Stomach (tissue), 4 donors: ENCODE data around the gene DNAI1.

Source experiments
- EP300 ChIP-seq: sonication (generic); formaldehyde crosslinking; IDR thresholded peaks from one replicate; pipeline ENCODE4 v1.6.1; 2017; ENCODE audit warnings: antibody characterized with exemption
- POLR2A ChIP-seq, 4 donors: fragments of 450-650 bp; IDR thresholded peaks; one replicate each; pipeline ENCODE4 v1.6.1; 2016; ENCODE audit warnings: antibody characterized with exemption in 4 of 4, control low read depth in 2 of 4, mild to moderate bottlenecking in 1 of 4, moderate library complexity in 1 of 4
- TF ChIP-seq, protein P1 (sequence below), 7 experiments: fragments of 450-650 bp in 4 of 7; fragments of 200-600 bp in 3 of 7; sonication (generic) in 3 of 7; IDR thresholded peaks; one replicate each; pipeline ENCODE4 v1.5.1; 2016 to 2019; ENCODE audit warnings: antibody characterized with exemption in 7 of 7, control low read depth in 2 of 7, mild to moderate bottlenecking in 1 of 7

DNA sequence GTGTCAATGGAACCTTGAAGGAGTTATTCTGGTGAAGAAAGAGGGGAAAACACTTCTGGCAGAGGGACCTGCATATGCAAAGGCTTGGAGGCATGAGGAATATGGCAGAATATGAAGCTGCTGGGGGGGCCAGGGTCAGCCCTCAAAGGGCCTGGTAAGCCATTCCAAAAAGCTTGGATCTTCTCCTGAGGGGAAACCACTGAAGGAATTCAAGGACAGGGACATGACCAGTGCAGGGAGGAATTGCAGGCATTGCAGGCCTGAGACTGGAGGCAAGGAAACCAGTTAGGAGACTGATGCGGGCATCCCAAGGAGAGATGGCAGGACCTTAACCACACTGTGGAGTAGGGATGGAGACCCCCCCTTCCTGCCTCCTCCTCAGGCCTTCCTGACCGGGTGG lies 42.8 kb downstream of the DNAI1 start:
- TF ChIP-seq, protein P1, sequence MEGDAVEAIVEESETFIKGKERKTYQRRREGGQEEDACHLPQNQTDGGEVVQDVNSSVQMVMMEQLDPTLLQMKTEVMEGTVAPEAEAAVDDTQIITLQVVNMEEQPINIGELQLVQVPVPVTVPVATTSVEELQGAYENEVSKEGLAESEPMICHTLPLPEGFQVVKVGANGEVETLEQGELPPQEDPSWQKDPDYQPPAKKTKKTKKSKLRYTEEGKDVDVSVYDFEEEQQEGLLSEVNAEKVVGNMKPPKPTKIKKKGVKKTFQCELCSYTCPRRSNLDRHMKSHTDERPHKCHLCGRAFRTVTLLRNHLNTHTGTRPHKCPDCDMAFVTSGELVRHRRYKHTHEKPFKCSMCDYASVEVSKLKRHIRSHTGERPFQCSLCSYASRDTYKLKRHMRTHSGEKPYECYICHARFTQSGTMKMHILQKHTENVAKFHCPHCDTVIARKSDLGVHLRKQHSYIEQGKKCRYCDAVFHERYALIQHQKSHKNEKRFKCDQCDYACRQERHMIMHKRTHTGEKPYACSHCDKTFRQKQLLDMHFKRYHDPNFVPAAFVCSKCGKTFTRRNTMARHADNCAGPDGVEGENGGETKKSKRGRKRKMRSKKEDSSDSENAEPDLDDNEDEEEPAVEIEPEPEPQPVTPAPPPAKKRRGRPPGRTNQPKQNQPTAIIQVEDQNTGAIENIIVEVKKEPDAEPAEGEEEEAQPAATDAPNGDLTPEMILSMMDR (IDR thresholded peaks at IDR 0.05) = no peak
- TF ChIP-seq EP300 (no peak), POLR2A (IDR thresholded peaks at IDR 0.05) (no peak)
